Measurements from ENCODE around the gene NBAS. TPM values are rescaled to one million over a fixed set of nuclear protein-coding genes. Genes with fewer than 3 reads are reported as not detected.

Gene NBAS
- total and polyA plus RNA-seq, 10 of the 15 experiments (the other 5 are each of a cell fraction or from before 2014, with no cell fraction given): 4.3 to 32.7 (median 20.8) TPM

- no peak for TF ChIP-seq RAD51 (IDR thresholded peaks at IDR 0.05)
Observed at GRCh38 chr2:15412309-15412708, 148.8 kb downstream of the NBAS start (continued).

- WGBS (ENCODE audit: insufficient coverage, insufficient replicate concordance, low lambda C conversion rate, missing lambda C conversion rate): 98% methylated on average over 9 of the region's 9 CpGs
- TF ChIP-seq ETV6 (conservative IDR thresholded peaks at IDR 0.05 in 1 of 2, IDR thresholded peaks at IDR 0.05 in 1 of 2; ENCODE audit: borderline replicate concordance in 1 of 2, low read depth in 1 of 2) (no peak), PML (IDR thresholded peaks at IDR 0.05; ENCODE audit: low read length) (no peak), MYB (IDR thresholded peaks at IDR 0.05; ENCODE audit: borderline replicate concordance, low read depth, low read length) (no peak), TCF12 (IDR thresholded peaks at IDR 0.05; ENCODE audit: low read depth, low read length) (no peak), EGR1 (IDR thresholded peaks at IDR 0.05; ENCODE audit: borderline replicate concordance in 1 of 2, low read depth in 2 of 2, low read length in 2 of 2) (no peak), BHLHE40 (IDR thresholded peaks at IDR 0.05; ENCODE audit: borderline replicate concordance in 1 of 2, low read depth in 2 of 2, low read length in 1 of 2) (no peak), SUZ12 (IDR thresholded peaks at IDR 0.05; ENCODE audit: unreplicated experiment) (no peak), RB1 (IDR thresholded peaks at IDR 0.05; ENCODE audit: borderline replicate concordance) (no peak), CREM (IDR thresholded peaks at IDR 0.05; ENCODE audit: low read depth) (no peak), BRCA1 (IDR thresholded peaks at IDR 0.05; ENCODE audit: low read depth, low read length) (no peak)
- POLR2A ChIA-PET: interaction anchor here (0.6 kb wide), 1 partner anchor 214 kb away, joined by 3 read pairs; no protein-coding TSS in a partner anchor
- Histone ChIP-seq H3K9me3 (replicated peaks; ENCODE audit: control insufficient read depth, insufficient read depth, low read length) (no peaks in the 10 kb centered on the region), H3K36me3 (ENCODE audit: control insufficient read depth in 2 of 2, insufficient read depth in 2 of 2, low read length in 1 of 2) (peaks cover 1 to 6% of the 10 kb centered on the region in 2 experiments; a peak in 1 of 4 replicates), H3K9ac (ENCODE audit: control insufficient read depth, insufficient read depth, low read length) (no peak overlapping the region), H4K20me1 (ENCODE audit: control insufficient read depth, insufficient read depth) (no peaks in the 10 kb centered on the region), H3K27me3 (replicated peaks in 1 of 2; ENCODE audit: control insufficient read depth in 2 of 2, insufficient read depth in 2 of 2, low read length in 1 of 2) (no peaks in the 10 kb centered on the region), H3K27ac (ENCODE audit: control insufficient read depth, insufficient read depth) (no peak overlapping the region), H3K4me1 (ENCODE audit: control insufficient read depth, insufficient read depth, low read length) (no peaks in the 10 kb centered on the region), H3K4me2 (ENCODE audit: control insufficient read depth, insufficient read depth) (no peak overlapping the region), H2AFZ (ENCODE audit: control insufficient read depth, low read depth, low read length) (no peak overlapping the region), H3K4me3 (no peak overlapping the region), H3K79me2 (ENCODE audit: control insufficient read depth, insufficient read depth, low read length) (no peaks in the 10 kb centered on the region)
- CTCF ChIA-PET: interaction anchor here (0.8 kb wide), 1 partner anchor 8 kb away, joined by 3 read pairs; no protein-coding TSS in a partner anchor
- RAD21 ChIA-PET (ENCODE audit: unreplicated experiment): no interaction called here
- DNase-seq (ENCODE audit: low read depth, low spot score) (no peak), FAIRE-seq (no peak), ATAC-seq (no peak)
- no TSS peak for BruUV-seq (replicated peaks)
- in situ Hi-C loops (cut with MboI): no loop called here
- SMC1A ChIA-PET (ENCODE audit: uncharacterized antibody, unreplicated experiment): interaction anchor here (0.7 kb wide), 1 partner anchor 157 kb away, joined by 4 read pairs; no protein-coding TSS in a partner anchor
- intact Hi-C loops (cut with micrococcal nuclease; ENCODE audit: unreplicated experiment): no loop called here
Observed at GRCh38 chr2:15410884-15411283, 150.2 kb downstream of the NBAS start.

Data from GM12878 (cell line).